ENCODE data around the gene VOPP1. TPM values are rescaled to one million over a fixed set of nuclear protein-coding genes. Genes with fewer than 3 reads are reported as not detected.

The VOPP1 gene
- total RNA-seq, 5 donors from 2014 or later (not counting 1 experiment from before 2014, with no cell fraction given) = 84.0 to 106 (median 94.8) TPM

- POLR2A ChIA-PET = no interaction called here
- Mint-ChIP-seq H3K27me3 (no peaks in the 10 kb centered on the region), H3K4me3 (no peak overlapping the region), H3K27ac (peak overlapping the region in 1 of 2 donors; percentile 17), H3K9me3 (no peaks in the 10 kb centered on the region), H3K4me1 (peaks cover 44 to 74% (median 60%) of the 10 kb centered on the region in 3 donors), H3K36me3 (peaks cover 8% of the 10 kb centered on the region)
- Histone ChIP-seq H3K27ac (ENCODE audit: low read length) (no peak overlapping the region), H3K36me3 (ENCODE audit: control insufficient read depth in 2 of 2, extremely low read depth in 1 of 2, insufficient read depth in 1 of 2, low read length in 1 of 2) (peaks cover 0 to 13% of the 10 kb centered on the region in 2 donors), H3K4me1 (ENCODE audit: control insufficient read depth in 1 of 2, extremely low read depth in 1 of 2, insufficient read depth in 2 of 2, low read length in 2 of 2) (peaks cover 0 to 19% of the 10 kb centered on the region in 2 experiments), H3K4me3 (ENCODE audit: control insufficient read depth in 1 of 2, extremely low read depth in 1 of 2, low read length in 1 of 2) (no peak overlapping the region), H3K9me3 (no peaks in the 10 kb centered on the region), H3K27me3 (replicated peaks in 1 of 2; ENCODE audit: control insufficient read depth in 2 of 2, extremely low read depth in 1 of 2, insufficient read depth in 2 of 2, low read length in 1 of 2) (no peaks in the 10 kb centered on the region)
- ATAC-seq (replicated peaks in 1 of 4) (no peak), DNase-seq (no peak)
- CTCF ChIA-PET = interaction anchor here in 1 of 2 donors (1.1 kb wide), 1 partner anchor 9 kb away, joined by 3 read pairs; no protein-coding TSS in a partner anchor
- 89% methylated on average over 17 of the region's 21 CpGs for WGBS (ENCODE audit: insufficient coverage)
Observed at GRCh38 chr7:55524558-55525310, 47.6 kb downstream of the VOPP1 start.

GRCh38 chr7:55523366-55523765 is 48.9 kb downstream of the VOPP1 start:
- Histone ChIP-seq H3K4me1 (ENCODE audit: control insufficient read depth in 1 of 2, extremely low read depth in 1 of 2, insufficient read depth in 2 of 2, low read length in 2 of 2) (peaks cover 0 to 20% of the 10 kb centered on the region in 2 experiments), H3K36me3 (ENCODE audit: control insufficient read depth in 2 of 2, extremely low read depth in 1 of 2, insufficient read depth in 1 of 2, low read length in 1 of 2) (peaks cover 4 to 26% of the 10 kb centered on the region in 2 donors), H3K27me3 (replicated peaks in 1 of 2; ENCODE audit: control insufficient read depth in 2 of 2, extremely low read depth in 1 of 2, insufficient read depth in 2 of 2, low read length in 1 of 2) (no peaks in the 10 kb centered on the region), H3K27ac (ENCODE audit: low read length) (no peak overlapping the region), H3K4me3 (ENCODE audit: control insufficient read depth in 1 of 2, extremely low read depth in 1 of 2, low read length in 1 of 2) (no peak overlapping the region), H3K9me3 (no peaks in the 10 kb centered on the region)
- Mint-ChIP-seq H3K36me3 (peaks cover 22% of the 10 kb centered on the region), H3K9me3 (no peaks in the 10 kb centered on the region), H3K27me3 (no peaks in the 10 kb centered on the region), H3K4me3 (no peak overlapping the region), H3K4me1 (peaks cover 50 to 82% (median 60%) of the 10 kb centered on the region in 3 donors), H3K27ac (peak overlapping the region; percentile 18 to 40)
- 70% methylated on average over 2 of the region's 2 CpGs for WGBS (ENCODE audit: insufficient coverage)
- DNase-seq (no peak), ATAC-seq (replicated peaks in 1 of 4) (no peak)
- CTCF ChIA-PET = interaction anchor here in 1 of 2 donors (0.7 kb wide), 1 partner anchor 45 kb away, joined by 3 read pairs; no protein-coding TSS in a partner anchor
- POLR2A ChIA-PET = no interaction called here

- Histone ChIP-seq H3K27me3 (replicated peaks in 1 of 2; ENCODE audit: control insufficient read depth in 2 of 2, extremely low read depth in 1 of 2, insufficient read depth in 2 of 2, low read length in 1 of 2) (no peaks in the 10 kb centered on the region), H3K36me3 (ENCODE audit: control insufficient read depth in 2 of 2, extremely low read depth in 1 of 2, insufficient read depth in 1 of 2, low read length in 1 of 2) (peaks cover 4 to 38% of the 10 kb centered on the region in 2 donors), H3K4me3 (ENCODE audit: control insufficient read depth in 1 of 2, extremely low read depth in 1 of 2, low read length in 1 of 2) (no peak overlapping the region), H3K27ac (ENCODE audit: low read length) (no peak overlapping the region), H3K9me3 (no peaks in the 10 kb centered on the region), H3K4me1 (ENCODE audit: control insufficient read depth in 1 of 2, extremely low read depth in 1 of 2, insufficient read depth in 2 of 2, low read length in 2 of 2) (peaks cover 0 to 31% of the 10 kb centered on the region in 2 experiments)
- ChIA-PET POLR2A (no interaction called here), CTCF (interaction anchor here in 1 of 2 donors (0.5 kb wide), 1 partner anchor 391 kb away, joined by 11 read pairs; no protein-coding TSS in a partner anchor)
- WGBS (ENCODE audit: insufficient coverage) = 92% methylated on average over 16 of the region's 18 CpGs
- ATAC-seq (replicated peaks in 1 of 4) = no peak
- Mint-ChIP-seq H3K9me3 (no peaks in the 10 kb centered on the region), H3K27ac (peak overlapping the region; percentile 5 to 27), H3K36me3 (peaks cover 34% of the 10 kb centered on the region), H3K4me1 (peaks cover 53 to 89% (median 67%) of the 10 kb centered on the region in 3 donors), H3K27me3 (no peaks in the 10 kb centered on the region), H3K4me3 (no peak overlapping the region)
- DNase-seq = no peak
Observed at GRCh38 chr7:55521917-55522902, 50.1 kb downstream of the VOPP1 start.

GRCh38 chr7:55521512-55521911 is 50.8 kb downstream of the VOPP1 start:
- no peak overlapping the region for H3K27ac ChIP-seq (ENCODE audit: low read length)
- 95% methylated on average over 7 of the region's 9 CpGs for WGBS (ENCODE audit: insufficient coverage)
- POLR2A ChIA-PET = no interaction called here
- peaks cover 36% of the 10 kb centered on the region for H3K36me3 Mint-ChIP-seq
- peaks cover 4 to 41% of the 10 kb centered on the region in 2 donors for H3K36me3 ChIP-seq (ENCODE audit: control insufficient read depth in 2 of 2, extremely low read depth in 1 of 2, insufficient read depth in 1 of 2, low read length in 1 of 2)
- ATAC-seq (replicated peaks in 1 of 4) = no peak
- no peaks in the 10 kb centered on the region for H3K9me3 Mint-ChIP-seq
- peaks cover 0 to 36% of the 10 kb centered on the region in 2 experiments for H3K4me1 ChIP-seq (ENCODE audit: control insufficient read depth in 1 of 2, extremely low read depth in 1 of 2, insufficient read depth in 2 of 2, low read length in 2 of 2)
- no peaks in the 10 kb centered on the region for H3K27me3 ChIP-seq (replicated peaks in 1 of 2; ENCODE audit: control insufficient read depth in 2 of 2, extremely low read depth in 1 of 2, insufficient read depth in 2 of 2, low read length in 1 of 2)
- no peaks in the 10 kb centered on the region for H3K27me3 Mint-ChIP-seq
- no peaks in the 10 kb centered on the region for H3K9me3 ChIP-seq
- no peak overlapping the region for H3K4me3 ChIP-seq (ENCODE audit: control insufficient read depth in 1 of 2, extremely low read depth in 1 of 2, low read length in 1 of 2)
- CTCF ChIA-PET = no interaction called here
- DNase-seq = no peak
- H3K4me3 Mint-ChIP-seq = no peak overlapping the region
- H3K27ac Mint-ChIP-seq = peak overlapping the region in 1 of 2 donors; percentile 27
- peaks cover 52 to 86% (median 65%) of the 10 kb centered on the region in 3 donors for H3K4me1 Mint-ChIP-seq

- Mint-ChIP-seq H3K27ac (peak overlapping the region; percentile 41 to 63), H3K4me1 (peaks cover 61 to 87% (median 67%) of the 10 kb centered on the region in 3 donors), H3K9me3 (no peaks in the 10 kb centered on the region), H3K27me3 (no peaks in the 10 kb centered on the region), H3K36me3 (peaks cover 44% of the 10 kb centered on the region), H3K4me3 (no peak overlapping the region)
- Histone ChIP-seq H3K27me3 (replicated peaks in 1 of 2; ENCODE audit: control insufficient read depth in 2 of 2, extremely low read depth in 1 of 2, insufficient read depth in 2 of 2, low read length in 1 of 2) (no peaks in the 10 kb centered on the region), H3K9me3 (no peaks in the 10 kb centered on the region), H3K4me1 (ENCODE audit: control insufficient read depth in 1 of 2, extremely low read depth in 1 of 2, insufficient read depth in 2 of 2, low read length in 2 of 2) (peaks cover 0 to 44% of the 10 kb centered on the region in 2 experiments), H3K4me3 (ENCODE audit: control insufficient read depth in 1 of 2, extremely low read depth in 1 of 2, low read length in 1 of 2) (no peak overlapping the region), H3K36me3 (ENCODE audit: control insufficient read depth in 2 of 2, extremely low read depth in 1 of 2, insufficient read depth in 1 of 2, low read length in 1 of 2) (peaks cover 4 to 44% of the 10 kb centered on the region in 2 donors), H3K27ac (ENCODE audit: low read length) (no peak overlapping the region)
- ChIA-PET POLR2A (interaction anchor here in 1 of 2 donors (0.6 kb wide), 1 partner anchor 58 kb away, joined by 6 read pairs; no protein-coding TSS in a partner anchor), CTCF (interaction anchor here in 1 of 2 donors (0.5 kb wide), 1 partner anchor 71 kb away, joined by 3 read pairs; no protein-coding TSS in a partner anchor)
- DNase-seq = no peak
- WGBS (ENCODE audit: insufficient coverage) = 88% methylated on average over 9 of the region's 13 CpGs
- no peak for ATAC-seq (replicated peaks in 1 of 4)
Observed at GRCh38 chr7:55520426-55521140, 51.7 kb downstream of the VOPP1 start.
